PC-3 (cell line): ENCODE measurements around the gene FIBCD1.

Source experiments
- CTCF ChIP-seq: fragments of 300-600 bp; sonication (generic); conservative IDR thresholded peaks from 2 replicates; pipeline ENCODE4 v1.5.1; 2017; ENCODE audit warnings: antibody characterized with exemption, low read depth, mild to moderate bottlenecking, low read length
- EZH2 ChIP-seq: fragments of 300-600 bp; sonication (generic); IDR thresholded peaks from one replicate; pipeline ENCODE4 v1.6.1; 2017; ENCODE audit warnings: antibody characterized with exemption, mild to moderate bottlenecking, low read length; ENCODE audit not compliant: unreplicated experiment
- EZH2phosphoT487 ChIP-seq: fragments of 300-600 bp; sonication (generic); IDR thresholded peaks from 2 replicates; pipeline ENCODE4 v1.6.1; 2018; ENCODE audit warnings: mild to moderate bottlenecking, antibody characterized with exemption, low read length, borderline replicate concordance

DNA sequence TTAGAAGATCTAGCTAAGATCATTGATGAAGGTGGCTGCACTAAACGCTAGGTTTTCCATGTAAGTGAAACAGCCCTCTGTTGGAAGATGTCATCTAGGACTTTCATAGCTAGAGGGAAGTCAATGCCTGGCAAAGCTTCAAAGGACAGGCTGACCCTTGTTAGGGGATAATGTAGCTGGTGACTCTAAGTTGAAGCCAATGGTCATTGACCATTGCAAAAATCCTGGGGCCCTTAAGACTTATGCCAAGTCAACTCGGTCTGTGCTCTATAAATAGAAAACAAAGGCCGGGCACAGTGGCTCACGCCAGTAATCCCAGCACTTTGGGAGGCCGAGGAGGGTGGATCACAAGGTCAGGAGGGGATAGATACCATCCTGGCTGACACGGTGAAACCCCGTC, 26.6 kb upstream of the FIBCD1 start:
- no peak for TF ChIP-seq CTCF
- no peak for TF ChIP-seq EZH2
- no peak for TF ChIP-seq EZH2phosphoT487
